NCI-H146 (cell line): ENCODE measurements around the gene BLCAP.
A peak's percentile ranks its signal among the peaks of the same experiment; 100 is the strongest.
"Not testable (repeated sequence)": the region's sequence is repeated elsewhere in the genome, so short reads cannot be mapped to it uniquely, and the experiment has no call there.

Experiments used
- DNase-seq: peaks from one replicate; lab custom pipeline; 2025; lab: John Stamatoyannopoulos, UW

The BLCAP gene

GRCh38 chr20:37515876-37516275 lies 11.8 kb downstream of the BLCAP start:
- DNase-seq, result no peak

- no peak for DNase-seq
These were observed 13.8 kb downstream of the BLCAP start for GRCh38 chr20:37513779-37514359.

GRCh38 chr20:37511610-37512275 lies 15.9 kb downstream of the BLCAP start:
- DNase-seq, result no peak

GRCh38 chr20:37510226-37510625 lies 17.4 kb downstream of the BLCAP start:
- no peak for DNase-seq

- no peak for DNase-seq
These were observed 21.4 kb downstream of the BLCAP start for GRCh38 chr20:37506152-37506725.

GRCh38 chr20:37505263-37506151 lies 22.2 kb downstream of the BLCAP start:
- peak; percentile 29 for DNase-seq

GRCh38 chr20:37504404-37505096 lies 23.1 kb downstream of the BLCAP start:
- peak; percentile 11 for DNase-seq

GRCh38 chr20:37503256-37503927 lies 24.3 kb downstream of the BLCAP start:
- DNase-seq, result no peak

- DNase-seq, result no peak
These were observed 25.0 kb downstream of the BLCAP start for GRCh38 chr20:37502654-37503053.

GRCh38 chr20:37501940-37502339 lies 25.7 kb downstream of the BLCAP start:
- peak; percentile 61 for DNase-seq

GRCh38 chr20:37500311-37500710 lies 27.4 kb downstream of the BLCAP start:
- DNase-seq, result peak; percentile 75

GRCh38 chr20:37498066-37498665 lies 29.5 kb downstream of the BLCAP start:
- DNase-seq, result no peak

- DNase-seq, result no peak
These were observed 32.9 kb downstream of the BLCAP start for GRCh38 chr20:37494796-37495195.

GRCh38 chr20:37494301-37494700 lies 33.4 kb downstream of the BLCAP start:
- no peak for DNase-seq

- DNase-seq, result no peak
These were observed 34.7 kb downstream of the BLCAP start for GRCh38 chr20:37492945-37493344.

GRCh38 chr20:37492096-37492625 lies 35.5 kb downstream of the BLCAP start:
- no peak for DNase-seq

- no peak for DNase-seq
These were observed 36.9 kb downstream of the BLCAP start for GRCh38 chr20:37490663-37491350.

GRCh38 chr20:37486209-37486608 lies 41.5 kb downstream of the BLCAP start:
- not testable (repeated sequence) for DNase-seq

GRCh38 chr20:37484331-37484730 lies 43.3 kb downstream of the BLCAP start:
- no peak for DNase-seq

GRCh38 chr20:37481610-37482009 lies 46.1 kb downstream of the BLCAP start:
- no peak for DNase-seq
